Muscle of leg (tissue), 11 donors: ENCODE results near the gene KIF26A. TPM values are rescaled to one million over a fixed set of nuclear protein-coding genes. Genes with fewer than 3 reads are reported as not detected.
A peak's percentile ranks its signal among the peaks of the same experiment; 100 is the strongest.

Experiments
- DNase-seq: peaks from one replicate; pipeline ENCODE4 v3.0.0; 2013
- H3K27ac ChIP-seq: one replicate; pipeline ENCODE4 v1.5.1; 2013; ENCODE audit warnings: mild to moderate bottlenecking, low read length, control low read depth
- H3K27me3 ChIP-seq: one replicate; pipeline ENCODE4 v1.6.1; 2013; ENCODE audit warnings: low read length; ENCODE audit not compliant: control insufficient read depth, insufficient read depth
- H3K36me3 ChIP-seq: one replicate; pipeline ENCODE4 v1.6.1; 2013; ENCODE audit warnings: low read length; ENCODE audit not compliant: control insufficient read depth, insufficient read depth
- H3K4me1 ChIP-seq: one replicate; pipeline ENCODE4 v1.6.1; 2013; ENCODE audit warnings: low read length; ENCODE audit not compliant: control insufficient read depth, insufficient read depth
- H3K4me3 ChIP-seq: one replicate; pipeline ENCODE4 v1.5.1; 2013; ENCODE audit warnings: low read length, control low read depth
- H3K9me3 ChIP-seq: replicated peaks from 2 replicates; pipeline ENCODE4 v1.6.1; 2013; ENCODE audit warnings: low read depth, low read length; ENCODE audit not compliant: control insufficient read depth
- WGBS: methylation state at CpG from one replicate; pipeline ENCODE4 v1.1.5; 2013; ENCODE audit warnings: missing lambda C conversion rate; ENCODE audit not compliant: insufficient coverage; 5-methylcytosine and 5-hydroxymethylcytosine counted together
- polyA plus RNA-seq, 8 donors: library from polyadenylated mRNA; unstranded; fragments of 120-200 nt; gene quantifications; one replicate each; pipeline versions ENCODE4 v1.2.1 to v1.2.3, GENCODE V29; 2013; ENCODE audit warnings: inconsistent platforms in 1 of 8, low replicate concordance in 1 of 8; ENCODE audit not compliant: insufficient read length in 8 of 8, insufficient read depth in 1 of 8
- total RNA-seq: library from RNA; stranded (reverse); fragments of 120-200 nt; gene quantifications from one replicate; pipeline ENCODE4 v1.2.4, GENCODE V29; 2013

The KIF26A gene
- total and polyA plus RNA-seq, 9 donors = 7.3 to 12.8 (median 10.5) TPM

DNA sequence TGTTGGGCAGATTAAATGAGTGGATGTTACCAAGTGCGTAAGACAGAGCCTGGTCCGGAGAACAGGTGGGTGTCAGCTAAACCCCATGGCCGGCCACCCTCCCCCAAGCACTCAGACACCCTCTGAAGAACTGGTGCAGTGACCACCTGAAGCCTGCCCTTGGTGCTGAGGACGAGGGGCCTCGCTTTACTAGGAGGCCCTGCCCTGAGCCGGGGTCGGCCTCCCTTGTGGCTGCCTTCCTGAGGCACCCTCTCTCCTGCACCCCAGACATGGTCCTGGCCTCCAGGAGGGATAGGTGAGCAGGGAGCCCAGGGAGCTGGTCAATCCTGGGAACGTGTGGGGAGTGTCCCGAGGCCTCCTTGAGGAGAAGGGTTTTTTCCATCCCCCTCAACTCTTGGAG is 4.9 kb upstream of the KIF26A start:
- Histone ChIP-seq H3K27me3 (peaks cover 63% of the 10 kb centered on the region), H3K4me3 (no peak overlapping the region), H3K36me3 (no peaks in the 10 kb centered on the region), H3K4me1 (peaks cover 26% of the 10 kb centered on the region), H3K27ac (no peak overlapping the region), H3K9me3 (peaks cover 15% of the 10 kb centered on the region)
- no peak for DNase-seq
- 95% methylated on average over 3 of the region's 9 CpGs for WGBS

DNA sequence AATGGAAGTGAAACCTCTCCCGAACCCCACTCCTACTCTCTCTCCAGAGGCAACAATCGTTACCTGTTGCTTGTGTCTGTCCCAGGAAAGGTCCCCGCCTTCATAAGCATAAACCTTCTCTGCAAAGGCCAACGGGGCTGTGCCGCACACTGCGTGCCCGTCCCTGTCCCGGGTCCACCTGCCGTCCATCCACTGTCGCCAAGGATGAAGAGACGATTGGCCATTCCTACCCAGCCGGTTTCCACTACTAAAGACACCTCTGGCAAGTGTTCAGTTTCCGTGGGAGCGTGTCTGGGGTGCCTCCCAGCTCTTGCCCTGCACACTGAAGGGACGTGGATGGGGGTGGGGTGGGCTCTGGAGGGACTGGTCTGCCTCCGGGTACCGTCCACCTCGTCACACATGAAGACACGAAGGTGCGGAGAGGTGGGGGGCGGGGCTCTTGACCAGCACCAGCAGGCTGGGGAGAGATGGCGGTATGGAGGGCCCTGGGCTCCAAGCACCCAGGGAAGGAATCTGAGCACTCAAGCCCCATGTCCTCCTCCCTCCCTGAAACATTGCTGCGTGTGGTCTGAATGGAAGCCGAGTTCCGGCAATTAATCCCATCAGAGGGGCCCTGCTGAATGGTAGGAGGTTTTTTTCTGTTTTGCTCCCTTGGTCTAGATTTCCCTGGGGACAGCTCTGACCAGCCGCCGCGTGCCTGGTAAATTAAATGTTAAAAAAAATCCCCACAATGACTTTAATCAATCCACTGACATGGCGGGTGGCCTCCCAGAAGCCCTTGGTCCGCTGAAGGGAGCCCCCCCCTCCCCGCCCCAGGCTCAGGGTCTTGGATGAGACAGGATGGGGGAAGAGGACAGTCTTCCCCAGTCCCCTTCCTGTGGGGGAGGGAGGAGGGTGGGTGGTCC is 4.1 kb upstream of the KIF26A start:
- DNase-seq = no peak
- WGBS = 65% methylated on average over 12 of the region's 31 CpGs
- no peaks in the 10 kb centered on the region for H3K36me3 ChIP-seq
- no peak overlapping the region for H3K27ac ChIP-seq
- peaks cover 14% of the 10 kb centered on the region for H3K9me3 ChIP-seq
- peaks cover 69% of the 10 kb centered on the region for H3K27me3 ChIP-seq
- peaks cover 32% of the 10 kb centered on the region for H3K4me1 ChIP-seq
- H3K4me3 ChIP-seq = no peak overlapping the region

DNA sequence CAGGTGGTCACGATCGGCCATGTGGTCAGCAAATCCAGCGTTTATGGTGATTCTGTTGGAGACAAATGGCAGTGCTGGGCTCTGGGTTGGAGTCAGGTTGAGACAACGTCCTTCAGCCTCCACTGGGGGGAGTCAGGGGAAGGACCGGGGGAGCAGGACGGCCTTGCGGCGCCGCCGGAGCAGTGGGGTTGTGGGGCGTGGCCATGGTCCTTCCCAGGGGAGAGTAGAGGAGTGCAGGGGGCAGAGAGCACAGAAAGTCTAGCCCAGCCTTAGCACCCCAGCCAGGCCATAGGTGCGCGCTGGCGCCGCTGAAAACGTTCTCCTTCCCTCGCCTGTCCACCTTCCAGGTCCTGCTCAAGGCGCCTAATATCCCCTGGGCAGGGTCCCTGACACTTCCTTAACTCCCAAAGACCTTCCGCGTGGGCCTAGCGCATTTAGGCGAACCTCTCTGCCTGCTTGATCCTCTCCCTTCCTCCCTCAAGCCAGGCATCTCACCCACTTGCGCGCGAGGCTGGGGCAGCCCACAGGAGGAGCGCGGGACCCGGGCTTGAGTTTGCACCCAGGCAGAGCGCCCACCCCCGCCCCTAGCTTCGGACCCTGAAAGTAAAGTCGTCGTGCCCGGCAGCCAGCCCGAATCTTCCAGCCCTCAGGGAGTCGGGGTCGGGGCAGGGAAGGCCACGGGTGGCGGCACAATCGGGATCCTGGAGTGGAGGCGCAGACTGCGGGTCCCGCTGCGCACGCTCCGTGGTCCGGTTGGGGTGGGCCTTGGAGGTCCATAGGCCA is 3.1 kb upstream of the KIF26A start:
- Histone ChIP-seq H3K4me3 (no peak overlapping the region), H3K4me1 (peaks cover 37% of the 10 kb centered on the region), H3K9me3 (peaks cover 4% of the 10 kb centered on the region), H3K27ac (no peak overlapping the region), H3K27me3 (peaks cover 77% of the 10 kb centered on the region), H3K36me3 (no peaks in the 10 kb centered on the region)
- WGBS = 2% methylated on average over 37 of the region's 47 CpGs
- no peak for DNase-seq

DNA sequence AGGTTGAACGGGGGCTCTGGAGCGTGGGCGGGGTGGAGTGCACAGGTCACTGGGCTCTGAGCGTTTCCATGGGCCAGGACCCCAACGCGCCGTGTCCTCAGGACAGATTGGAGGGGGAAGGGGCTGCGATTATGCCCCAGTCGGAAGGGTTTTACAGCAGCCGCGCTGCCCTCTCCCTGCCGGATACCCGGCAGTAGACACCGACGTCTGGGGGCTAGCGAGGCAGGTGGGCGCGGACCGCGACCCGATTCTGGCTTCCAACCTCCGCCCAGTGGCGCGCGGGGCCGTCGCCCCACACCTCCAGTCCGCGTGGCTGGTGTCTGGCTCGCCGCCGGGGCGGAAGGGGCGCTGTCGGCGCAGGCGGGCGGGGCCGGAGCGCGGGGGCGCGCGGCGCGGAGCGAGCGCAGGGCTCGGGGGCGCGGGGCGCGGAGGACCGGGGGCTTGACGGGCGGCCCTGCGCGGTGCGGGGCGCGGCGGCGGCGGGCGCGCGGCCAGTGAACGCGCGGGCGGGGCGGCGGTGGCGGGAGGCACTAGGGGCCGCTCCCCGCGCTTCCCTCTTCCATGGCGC is 2.4 kb upstream of the KIF26A start:
- under 1% methylated on average over 78 of the region's 78 CpGs for WGBS
- no peak overlapping the region for H3K27ac ChIP-seq
- peaks cover 37% of the 10 kb centered on the region for H3K4me1 ChIP-seq
- DNase-seq = no peak
- H3K36me3 ChIP-seq = no peaks in the 10 kb centered on the region
- no peak overlapping the region for H3K4me3 ChIP-seq
- H3K27me3 ChIP-seq = peaks cover 79% of the 10 kb centered on the region
- H3K9me3 ChIP-seq = no peaks in the 10 kb centered on the region

DNA sequence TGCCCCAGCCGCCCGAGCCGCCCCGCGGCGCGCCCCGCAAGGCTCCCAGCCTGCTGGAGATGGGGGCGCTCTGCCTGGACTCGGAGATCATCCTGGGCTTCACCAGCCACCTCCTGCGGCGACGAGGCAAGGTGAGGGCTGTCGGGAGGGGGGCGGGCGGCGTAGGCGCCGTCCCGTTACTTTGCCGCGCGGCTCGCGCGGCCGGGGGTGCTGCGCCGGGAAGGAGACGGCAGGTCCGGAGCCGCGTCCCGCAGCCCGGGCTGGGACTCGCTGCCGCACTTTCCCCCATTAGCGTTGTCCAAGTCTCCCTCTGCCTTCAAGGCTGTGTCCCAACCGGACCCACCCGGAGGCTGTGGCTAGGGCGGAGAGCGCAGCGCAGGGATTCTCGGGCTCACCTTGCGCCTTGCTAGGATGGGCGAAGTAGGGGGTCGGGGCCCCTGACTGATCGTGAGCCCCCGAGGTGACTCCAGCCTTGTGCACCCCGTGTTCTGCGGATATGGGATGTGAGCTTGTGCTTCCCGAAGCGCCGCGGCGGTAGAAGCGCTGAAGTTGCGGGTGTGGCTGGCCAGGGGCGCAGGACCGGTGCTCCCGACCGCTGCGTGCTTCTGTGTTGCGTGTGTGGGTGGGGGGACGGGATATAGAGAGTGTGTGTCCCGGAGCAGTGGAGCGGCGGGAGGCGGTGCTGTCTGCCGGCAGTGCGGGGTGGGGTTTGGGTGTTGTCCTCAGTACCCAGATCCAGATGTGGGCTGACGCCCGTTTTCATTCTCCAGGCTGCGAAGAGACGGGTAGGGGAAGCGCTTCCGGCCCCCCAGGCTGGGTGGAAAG is 1.7 kb upstream of the KIF26A start:
- no peaks in the 10 kb centered on the region for H3K9me3 ChIP-seq
- DNase-seq = no peak
- WGBS = 1% methylated on average over 67 of the region's 77 CpGs
- peaks cover 37% of the 10 kb centered on the region for H3K4me1 ChIP-seq
- no peak overlapping the region for H3K4me3 ChIP-seq
- H3K36me3 ChIP-seq = no peaks in the 10 kb centered on the region
- H3K27ac ChIP-seq = no peak overlapping the region
- H3K27me3 ChIP-seq = peaks cover 73% of the 10 kb centered on the region

DNA sequence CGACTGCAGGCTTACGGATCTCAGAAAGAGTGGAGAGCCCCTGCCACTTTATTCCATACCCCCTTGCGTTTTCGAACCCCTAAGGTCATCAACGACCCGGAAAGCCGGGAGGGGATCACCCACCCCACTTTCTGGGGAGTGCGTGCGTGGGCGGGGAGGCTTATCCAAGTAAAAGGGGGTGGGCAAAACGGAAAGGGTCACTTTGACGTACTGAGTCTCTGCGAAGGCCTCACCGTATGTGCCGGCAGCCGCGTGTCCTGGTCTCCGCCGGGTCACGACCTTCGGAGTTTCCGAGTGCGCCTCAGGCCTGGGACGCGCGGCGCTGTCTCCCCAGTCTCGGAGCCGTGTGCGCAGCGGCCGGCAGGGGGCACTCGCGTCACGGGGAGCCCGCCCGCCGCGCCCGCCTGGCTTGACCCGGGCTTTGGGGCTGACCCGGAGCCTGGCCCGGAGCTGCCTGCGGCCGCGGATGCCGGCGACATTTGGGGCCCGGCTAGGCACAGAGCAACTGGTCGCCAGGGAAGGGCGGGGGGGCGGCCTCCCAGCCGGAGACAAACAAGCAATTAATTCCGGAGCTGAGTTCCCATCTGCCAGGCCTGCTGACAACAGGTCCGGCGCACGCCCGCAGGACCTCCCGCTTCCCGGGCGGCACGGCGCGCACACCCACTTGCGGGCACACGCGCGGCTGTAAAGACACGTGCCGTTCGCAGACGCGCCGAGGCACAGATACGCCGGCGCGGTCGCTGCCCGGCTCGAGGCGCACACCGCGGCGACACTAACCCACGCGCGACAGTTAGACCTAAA is 890 bp upstream of the KIF26A start:
- Histone ChIP-seq H3K4me3 (peak overlapping the region; percentile 31), H3K4me1 (peaks cover 37% of the 10 kb centered on the region), H3K27me3 (peaks cover 66% of the 10 kb centered on the region), H3K27ac (no peak overlapping the region), H3K9me3 (no peaks in the 10 kb centered on the region), H3K36me3 (no peaks in the 10 kb centered on the region)
- under 1% methylated on average over 78 of the region's 88 CpGs for WGBS
- peak; percentile 68 for DNase-seq

DNA sequence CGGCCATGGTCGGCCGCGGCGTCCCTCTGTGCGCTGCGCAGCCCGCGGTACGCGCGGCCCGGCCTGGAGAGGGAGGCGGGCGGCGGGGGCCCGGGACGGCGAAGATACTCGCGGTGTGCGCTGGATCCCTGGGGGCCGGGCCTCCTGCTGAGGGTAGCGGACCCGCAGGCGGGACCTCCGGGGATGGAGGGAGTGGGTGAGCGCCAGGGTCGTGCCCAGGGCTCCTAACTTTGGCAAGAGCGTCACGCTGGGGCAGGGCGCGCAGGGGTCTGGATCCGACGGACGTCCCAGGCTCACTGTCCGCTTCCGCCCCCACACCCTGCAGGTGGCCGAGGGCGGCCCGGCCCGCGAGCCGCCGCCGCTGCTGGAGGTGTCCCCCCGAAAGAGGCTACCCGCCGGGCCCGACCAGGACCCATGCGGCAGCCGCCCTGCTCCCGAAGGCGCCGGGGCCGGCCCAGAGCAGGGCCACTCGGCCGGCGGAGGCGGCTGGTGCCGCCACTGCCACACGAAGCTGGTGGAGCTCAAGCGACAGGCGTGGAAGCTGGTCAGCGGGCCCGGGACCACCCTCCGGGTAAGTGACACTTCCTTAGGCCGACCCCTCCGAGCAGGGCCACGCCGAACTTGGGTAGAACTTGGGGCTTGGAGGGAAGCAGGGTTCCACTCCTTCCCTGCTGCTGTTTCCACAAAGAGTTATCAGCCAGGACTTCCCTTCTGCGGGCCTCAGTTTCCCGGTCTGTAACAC is 502 bp downstream of the KIF26A start:
- H3K36me3 ChIP-seq = no peaks in the 10 kb centered on the region
- peaks cover 58% of the 10 kb centered on the region for H3K27me3 ChIP-seq
- no peak for DNase-seq
- peak overlapping the region; percentile 20 for H3K27ac ChIP-seq
- H3K4me3 ChIP-seq = peak overlapping the region; percentile 48
- H3K9me3 ChIP-seq = no peaks in the 10 kb centered on the region
- WGBS = under 1% methylated on average over 72 of the region's 73 CpGs
- peaks cover 41% of the 10 kb centered on the region for H3K4me1 ChIP-seq

DNA sequence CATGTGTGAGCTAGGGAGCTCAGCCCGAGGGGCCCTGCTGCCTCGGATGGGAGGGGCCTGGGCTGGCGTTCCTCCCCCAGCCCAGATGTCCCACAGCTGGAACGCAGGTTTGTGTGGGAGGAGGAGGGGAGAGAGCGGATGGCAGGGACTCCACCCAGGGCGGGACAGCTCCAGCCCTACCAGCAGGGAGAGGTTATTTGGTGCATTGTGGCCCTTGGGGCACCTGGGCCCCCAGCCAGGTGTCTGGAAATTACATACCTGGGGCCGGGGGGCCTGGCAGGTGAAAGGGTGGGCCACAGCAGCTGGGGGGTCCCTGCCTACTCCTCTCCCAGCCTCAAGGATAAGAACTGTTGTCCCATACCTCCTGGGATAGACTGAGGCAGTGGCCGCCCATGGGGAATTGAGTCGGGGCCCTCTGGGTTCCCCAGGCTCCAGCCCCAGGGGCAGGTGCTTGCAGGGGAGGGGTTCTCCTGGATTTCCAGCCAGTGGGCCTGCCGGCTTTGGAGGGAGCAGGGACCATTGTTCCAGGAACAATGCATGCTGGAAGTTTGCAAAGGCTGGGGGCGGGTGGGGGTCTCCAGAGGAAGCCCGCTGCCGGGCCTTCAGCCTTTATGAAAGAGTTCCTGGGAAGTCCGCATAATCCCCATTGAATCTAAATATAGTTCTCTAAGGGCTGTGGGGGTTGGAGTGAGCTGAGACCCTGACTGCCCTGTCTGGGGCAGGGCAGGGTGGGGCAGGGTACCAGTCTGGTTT is 1.2 kb downstream of the KIF26A start:
- H3K36me3 ChIP-seq = no peaks in the 10 kb centered on the region
- peaks cover 51% of the 10 kb centered on the region for H3K27me3 ChIP-seq
- 36% methylated on average over 7 of the region's 14 CpGs for WGBS
- H3K9me3 ChIP-seq = no peaks in the 10 kb centered on the region
- H3K27ac ChIP-seq = peak overlapping the region; percentile 20
- H3K4me1 ChIP-seq = peaks cover 41% of the 10 kb centered on the region
- H3K4me3 ChIP-seq = peak overlapping the region; percentile 48
- DNase-seq = no peak
